DOHH2 (cell line): ENCODE data around the gene CLEC18B.
A peak's percentile ranks its signal among the peaks of the same experiment; 100 is the strongest.
"Not testable (repeated sequence)": the region's sequence is repeated elsewhere in the genome, so short reads cannot be mapped to it uniquely, and the experiment has no call there.

Experiments used
- H3F3A ChIP-seq: fragments of 200-600 bp; sonication (generic), shearing (Covaris generic); 2 replicates; pipeline ENCODE4 v1.6.0; 2016; ENCODE audit warnings: antibody characterized with exemption, mild to moderate bottlenecking; ENCODE audit not compliant: control insufficient read depth, insufficient read depth
- H3K27ac ChIP-seq: fragments of 200-600 bp; sonication (generic); 2 replicates; pipeline ENCODE4 v1.5.1; 2014; ENCODE audit warnings: low read depth, mild to moderate bottlenecking, low read length, moderate library complexity
- H3K27me3 ChIP-seq: fragments of 200-600 bp; sonication (generic); 2 replicates; pipeline ENCODE4 v1.6.1; 2014; ENCODE audit warnings: mild to moderate bottlenecking, low read length, mixed read lengths; ENCODE audit not compliant: control insufficient read depth
- H3K36me3 ChIP-seq: fragments of 200-600 bp; sonication (generic); 2 replicates; pipeline ENCODE4 v1.6.1; 2014; ENCODE audit warnings: mild to moderate bottlenecking, low read length, moderate library complexity, mixed read lengths; ENCODE audit not compliant: control insufficient read depth
- H3K4me1 ChIP-seq: fragments of 200-600 bp; sonication (generic); 2 replicates; pipeline ENCODE4 v1.6.1; 2014; ENCODE audit warnings: mild to moderate bottlenecking, low read length, mixed read lengths; ENCODE audit not compliant: control insufficient read depth
- H3K4me2 ChIP-seq: fragments of 200-600 bp; sonication (generic); 2 replicates; pipeline ENCODE4 v1.6.0; 2014; ENCODE audit warnings: mild to moderate bottlenecking, low read length, moderate library complexity
- H3K4me3 ChIP-seq: fragments of 200-600 bp; sonication (generic); 2 replicates; pipeline ENCODE4 v1.5.1; 2014; ENCODE audit warnings: mild to moderate bottlenecking, low read length, mixed read lengths
- H3K79me2 ChIP-seq: fragments of 200-600 bp; sonication (generic); 2 replicates; pipeline ENCODE4 v1.6.1; 2014; ENCODE audit warnings: mild to moderate bottlenecking, low read length, mixed read lengths; ENCODE audit not compliant: control insufficient read depth
- H3K9me2 ChIP-seq: fragments of 200-600 bp; sonication (generic); replicated peaks from 2 replicates; pipeline ENCODE4 v1.6.1; 2014; ENCODE audit warnings: mild to moderate bottlenecking, low read length, mixed read lengths; ENCODE audit not compliant: control insufficient read depth
- H3K9me3 ChIP-seq: fragments of 200-600 bp; sonication (generic); 2 replicates; pipeline ENCODE4 v1.6.1; 2014; ENCODE audit warnings: antibody characterized with exemption, low read length, mixed read lengths; ENCODE audit not compliant: control insufficient read depth, insufficient read depth
- H4K20me1 ChIP-seq: fragments of 200-600 bp; sonication (generic); 2 replicates; pipeline ENCODE4 v1.6.0; 2014; ENCODE audit warnings: low read depth, mild to moderate bottlenecking, antibody characterized with exemption, low read length, moderate library complexity; ENCODE audit not compliant: control insufficient read depth, insufficient read depth
- TF ChIP-seq, protein P1 (sequence below): fragments of 200-600 bp; sonication (generic); IDR thresholded peaks from one replicate; pipeline ENCODE4 v1.5.1; 2014; ENCODE audit warnings: antibody characterized with exemption, mild to moderate bottlenecking, low read depth, low read length; ENCODE audit not compliant: poor library complexity, severe bottlenecking

The CLEC18B gene

DNA sequence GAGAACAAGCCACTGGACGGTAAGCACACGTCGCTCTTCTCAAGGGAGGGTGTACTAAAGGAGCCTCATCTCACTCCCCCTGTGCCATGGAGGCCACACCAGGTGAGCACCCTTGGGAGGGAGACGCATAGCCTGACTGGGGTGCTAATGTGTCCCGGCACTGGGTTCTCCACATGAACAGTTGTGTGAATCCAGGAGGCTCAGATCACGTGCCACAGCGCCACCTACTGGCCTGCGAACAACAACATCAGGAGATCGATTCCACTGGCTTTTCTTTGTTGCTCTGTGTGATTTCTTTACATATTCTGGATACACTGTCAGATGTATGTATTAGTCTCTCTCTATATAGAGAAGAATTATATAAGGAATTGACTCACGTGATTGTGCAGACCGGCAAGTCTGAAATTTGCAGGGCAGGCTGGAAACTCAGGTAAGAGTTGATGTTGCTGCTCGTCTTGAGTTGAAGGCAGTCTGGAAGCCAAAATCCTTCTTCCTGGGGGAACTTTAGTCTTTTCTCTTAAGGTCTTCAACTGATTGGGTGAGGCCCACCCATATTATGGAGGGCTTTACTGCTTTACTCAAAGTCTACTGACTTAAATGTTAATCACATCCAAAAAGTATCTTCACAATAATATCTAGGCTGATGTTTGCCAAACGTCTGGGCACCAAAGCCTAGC, 8.9 kb upstream of the CLEC18B start:
- H3K79me2 ChIP-seq, H3K9me2 ChIP-seq, H3K4me2 ChIP-seq, H3K4me1 ChIP-seq, H3K27me3 ChIP-seq, H3F3A ChIP-seq, H4K20me1 ChIP-seq, H3K9me3 ChIP-seq, H3K27ac ChIP-seq, H3K36me3 ChIP-seq, H3K4me3 ChIP-seq: not testable (repeated sequence)
- TF ChIP-seq, protein P1, sequence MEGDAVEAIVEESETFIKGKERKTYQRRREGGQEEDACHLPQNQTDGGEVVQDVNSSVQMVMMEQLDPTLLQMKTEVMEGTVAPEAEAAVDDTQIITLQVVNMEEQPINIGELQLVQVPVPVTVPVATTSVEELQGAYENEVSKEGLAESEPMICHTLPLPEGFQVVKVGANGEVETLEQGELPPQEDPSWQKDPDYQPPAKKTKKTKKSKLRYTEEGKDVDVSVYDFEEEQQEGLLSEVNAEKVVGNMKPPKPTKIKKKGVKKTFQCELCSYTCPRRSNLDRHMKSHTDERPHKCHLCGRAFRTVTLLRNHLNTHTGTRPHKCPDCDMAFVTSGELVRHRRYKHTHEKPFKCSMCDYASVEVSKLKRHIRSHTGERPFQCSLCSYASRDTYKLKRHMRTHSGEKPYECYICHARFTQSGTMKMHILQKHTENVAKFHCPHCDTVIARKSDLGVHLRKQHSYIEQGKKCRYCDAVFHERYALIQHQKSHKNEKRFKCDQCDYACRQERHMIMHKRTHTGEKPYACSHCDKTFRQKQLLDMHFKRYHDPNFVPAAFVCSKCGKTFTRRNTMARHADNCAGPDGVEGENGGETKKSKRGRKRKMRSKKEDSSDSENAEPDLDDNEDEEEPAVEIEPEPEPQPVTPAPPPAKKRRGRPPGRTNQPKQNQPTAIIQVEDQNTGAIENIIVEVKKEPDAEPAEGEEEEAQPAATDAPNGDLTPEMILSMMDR, result peak; percentile 71

DNA sequence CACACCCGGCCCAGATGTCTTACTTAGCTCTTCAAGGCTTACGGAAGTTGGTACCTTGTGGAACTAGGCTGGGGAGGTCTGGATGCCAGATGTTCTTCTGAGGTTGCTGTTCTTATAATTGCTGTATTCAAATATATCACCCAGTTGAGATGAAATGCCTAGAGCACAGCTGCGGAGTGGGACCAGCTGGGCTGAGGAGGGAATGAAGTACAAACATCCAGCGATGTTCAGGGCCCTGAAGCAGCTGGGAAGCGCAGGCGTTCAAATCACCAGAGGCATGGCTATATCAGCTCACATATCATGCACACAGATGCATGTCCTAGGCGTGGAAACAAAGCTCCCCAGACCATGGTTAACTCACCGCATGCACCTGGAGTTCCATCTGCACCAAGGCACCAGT, 7.2 kb upstream of the CLEC18B start:
- not testable (repeated sequence) for H3F3A ChIP-seq, H3K4me3 ChIP-seq, H4K20me1 ChIP-seq, H3K9me2 ChIP-seq, H3K4me1 ChIP-seq, H3K79me2 ChIP-seq, H3K4me2 ChIP-seq, H3K27me3 ChIP-seq, H3K9me3 ChIP-seq, H3K27ac ChIP-seq, H3K36me3 ChIP-seq

GRCh38 chr16:74425751-74426150, 4.5 kb upstream of the CLEC18B start:
- H3K27ac ChIP-seq, H3K9me3 ChIP-seq, H3K9me2 ChIP-seq, H3K4me3 ChIP-seq, H3K4me2 ChIP-seq, H3K79me2 ChIP-seq, H3K4me1 ChIP-seq, H4K20me1 ChIP-seq, H3K36me3 ChIP-seq, H3K27me3 ChIP-seq, H3F3A ChIP-seq: not testable (repeated sequence)

GRCh38 chr16:74423721-74424120, 2.4 kb upstream of the CLEC18B start:
- H3K27me3 ChIP-seq, H3F3A ChIP-seq, H3K79me2 ChIP-seq, H3K4me1 ChIP-seq, H3K27ac ChIP-seq, H3K9me3 ChIP-seq, H3K9me2 ChIP-seq, H4K20me1 ChIP-seq, H3K36me3 ChIP-seq, H3K4me3 ChIP-seq, H3K4me2 ChIP-seq: not testable (repeated sequence)

DNA sequence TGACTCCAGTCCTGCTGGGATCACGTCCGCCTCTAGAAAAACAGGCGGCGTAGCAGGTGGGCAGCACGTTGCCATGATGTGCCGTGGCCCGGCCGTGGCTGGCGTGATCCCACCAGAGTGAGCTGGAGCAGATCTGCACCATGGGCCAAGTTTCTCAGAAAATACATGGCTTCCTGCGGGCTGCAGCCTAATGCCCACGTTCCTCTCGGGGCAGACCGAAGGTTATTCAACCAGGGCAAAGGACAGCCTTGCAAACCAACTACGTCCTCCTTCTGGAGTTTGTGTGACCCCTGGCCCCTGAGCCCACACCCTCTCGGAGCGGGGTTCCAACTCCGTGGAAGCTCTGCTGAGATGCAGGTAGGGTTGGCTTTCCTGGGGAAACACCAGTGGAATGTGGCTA, 808 bp upstream of the CLEC18B start:
- H3K4me3 ChIP-seq, H3F3A ChIP-seq, H3K9me2 ChIP-seq, H3K27ac ChIP-seq, H3K36me3 ChIP-seq, H3K4me1 ChIP-seq, H3K79me2 ChIP-seq, H3K27me3 ChIP-seq, H3K9me3 ChIP-seq, H3K4me2 ChIP-seq, H4K20me1 ChIP-seq: not testable (repeated sequence)

- not testable (repeated sequence) for H3K36me3 ChIP-seq, H4K20me1 ChIP-seq, H3K4me3 ChIP-seq, H3K4me1 ChIP-seq, H3K4me2 ChIP-seq, H3K9me3 ChIP-seq, H3K27me3 ChIP-seq, H3F3A ChIP-seq, H3K79me2 ChIP-seq, H3K9me2 ChIP-seq, H3K27ac ChIP-seq
Measured at GRCh38 chr16:74421482-74421785, 156 bp upstream of the CLEC18B start.

DNA sequence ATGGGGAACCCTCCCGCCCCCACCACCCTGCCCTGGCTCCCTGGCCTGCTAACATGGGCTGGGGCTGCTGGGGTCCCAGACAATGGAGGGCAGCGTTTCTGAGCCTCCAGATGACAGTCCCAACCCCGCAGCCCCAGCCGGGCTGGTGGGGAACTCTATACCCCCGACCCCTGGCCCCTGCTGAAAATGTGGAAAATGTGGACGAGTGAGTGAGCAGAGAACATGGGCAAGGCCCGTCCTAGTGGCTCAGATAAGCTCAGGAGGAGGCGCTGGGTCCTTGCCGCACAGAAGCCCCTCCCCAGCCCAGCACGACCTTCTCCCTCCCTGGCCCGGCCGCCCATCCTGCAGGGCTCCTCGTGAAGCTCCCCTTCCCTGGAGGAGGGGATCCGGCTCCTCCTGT, 1.5 kb downstream of the CLEC18B start:
- not testable (repeated sequence) for H3K9me2 ChIP-seq, H3F3A ChIP-seq, H3K4me2 ChIP-seq, H3K4me1 ChIP-seq, H3K4me3 ChIP-seq, H4K20me1 ChIP-seq, H3K27ac ChIP-seq, H3K27me3 ChIP-seq, H3K36me3 ChIP-seq, H3K79me2 ChIP-seq, H3K9me3 ChIP-seq

GRCh38 chr16:74417897-74418296, 3.4 kb downstream of the CLEC18B start:
- not testable (repeated sequence) for H3K9me2 ChIP-seq, H3F3A ChIP-seq

More at GRCh38 chr16:74417897-74418296, 3.4 kb downstream of the CLEC18B start:
- not testable (repeated sequence) for H3K79me2 ChIP-seq, H3K27me3 ChIP-seq, H3K9me3 ChIP-seq, H4K20me1 ChIP-seq, H3K36me3 ChIP-seq, H3K27ac ChIP-seq, H3K4me3 ChIP-seq, H3K4me1 ChIP-seq, H3K4me2 ChIP-seq
